DMS153 treated with DMSO at 0.1 percent for 48 hours (cell line): ENCODE measurements around the gene VANGL2.
"Not testable (repeated sequence)": the region's sequence is repeated elsewhere in the genome, so short reads cannot be mapped to it uniquely, and the experiment has no call there.

ENCODE experiments used
- DNase-seq: peaks from one replicate; lab custom pipeline; 2025; ENCODE audit not compliant: unreplicated experiment; lab: John Stamatoyannopoulos, UW

Gene VANGL2

DNA sequence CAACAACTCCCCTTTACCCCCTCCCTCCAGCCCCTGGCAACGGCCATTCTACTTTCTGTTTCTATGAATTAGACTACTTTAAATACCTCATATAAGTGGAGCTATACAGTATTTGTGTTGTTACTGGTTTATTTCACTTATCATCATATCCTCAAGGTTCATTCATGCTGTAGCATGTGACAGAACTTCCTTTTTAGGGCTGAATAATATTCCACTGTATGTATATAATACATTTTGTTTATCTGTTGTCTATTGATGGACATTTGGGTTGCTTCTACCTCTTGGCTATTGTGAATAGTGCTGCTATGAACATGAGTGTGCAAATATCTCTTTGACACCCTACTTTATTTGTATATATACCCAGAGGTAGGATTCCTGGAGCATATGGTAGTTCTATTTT is 31.3 kb upstream of the VANGL2 start:
- no peak for DNase-seq

DNA sequence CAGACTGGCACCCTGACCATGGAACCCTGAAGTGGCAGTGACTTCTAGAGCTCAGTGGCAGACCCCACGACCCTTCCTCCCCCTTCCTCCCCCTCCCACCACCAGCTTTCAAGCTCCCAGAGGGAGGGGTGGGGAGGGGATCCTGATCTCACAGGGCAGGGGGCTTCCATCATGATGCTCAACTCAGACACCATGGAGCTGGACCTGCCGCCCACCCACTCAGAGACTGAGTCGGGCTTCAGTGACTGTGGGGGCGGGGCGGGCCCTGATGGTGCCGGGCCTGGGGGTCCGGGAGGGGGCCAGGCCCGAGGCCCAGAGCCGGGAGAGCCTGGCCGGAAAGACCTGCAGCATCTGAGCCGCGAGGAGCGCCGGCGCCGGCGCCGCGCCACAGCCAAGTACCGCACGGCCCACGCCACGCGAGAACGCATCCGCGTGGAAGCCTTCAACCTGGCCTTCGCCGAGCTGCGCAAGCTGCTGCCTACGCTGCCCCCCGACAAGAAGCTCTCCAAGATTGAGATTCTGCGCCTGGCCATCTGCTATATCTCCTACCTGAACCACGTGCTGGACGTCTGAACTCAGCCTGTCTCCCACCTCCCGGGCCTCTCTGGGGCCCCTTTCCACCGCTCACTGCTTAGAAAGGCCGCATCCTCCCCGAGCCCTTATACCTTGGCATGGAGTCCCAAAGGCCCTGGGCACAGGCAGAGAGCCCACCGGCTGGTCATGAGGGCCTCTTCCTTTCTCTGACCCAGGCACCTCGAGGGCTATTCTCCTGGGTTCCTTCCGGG is 29.6 kb upstream of the VANGL2 start:
- DNase-seq: no peak

DNA sequence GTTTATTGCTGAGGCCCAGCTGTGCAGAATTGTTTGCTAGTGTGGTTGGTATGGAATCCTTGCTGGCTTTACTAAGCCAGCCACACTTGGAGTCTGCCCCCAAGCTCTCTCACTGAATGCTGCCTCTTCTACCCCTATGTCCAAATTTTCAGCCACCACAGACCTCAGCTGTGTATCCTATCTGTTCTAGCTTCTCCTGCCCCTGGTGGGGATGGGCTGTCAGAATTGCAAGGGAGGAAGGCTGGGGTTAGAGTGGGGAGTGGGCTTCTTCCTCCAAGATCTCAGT is 29.1 kb upstream of the VANGL2 start:
- DNase-seq: no peak

DNA sequence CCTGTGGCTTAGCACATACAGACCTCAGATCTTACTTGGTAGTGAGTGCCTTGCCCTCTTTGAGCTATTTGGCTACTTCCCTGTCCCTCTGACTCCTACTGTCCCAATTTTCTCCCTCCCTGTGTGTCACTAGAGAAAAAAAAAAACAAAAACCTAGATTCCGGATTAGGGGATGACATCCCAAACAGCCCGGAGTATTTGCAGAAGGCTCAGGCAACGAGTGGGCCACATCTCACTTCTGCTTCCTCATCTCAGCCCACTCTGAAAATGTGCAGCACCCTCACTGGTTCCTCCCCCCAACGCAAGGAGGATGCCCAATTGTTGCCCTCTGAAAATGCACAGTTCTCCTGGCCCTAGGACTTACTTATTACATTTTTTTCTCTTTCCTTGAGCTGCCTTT is 28.6 kb upstream of the VANGL2 start:
- DNase-seq: no peak

DNA sequence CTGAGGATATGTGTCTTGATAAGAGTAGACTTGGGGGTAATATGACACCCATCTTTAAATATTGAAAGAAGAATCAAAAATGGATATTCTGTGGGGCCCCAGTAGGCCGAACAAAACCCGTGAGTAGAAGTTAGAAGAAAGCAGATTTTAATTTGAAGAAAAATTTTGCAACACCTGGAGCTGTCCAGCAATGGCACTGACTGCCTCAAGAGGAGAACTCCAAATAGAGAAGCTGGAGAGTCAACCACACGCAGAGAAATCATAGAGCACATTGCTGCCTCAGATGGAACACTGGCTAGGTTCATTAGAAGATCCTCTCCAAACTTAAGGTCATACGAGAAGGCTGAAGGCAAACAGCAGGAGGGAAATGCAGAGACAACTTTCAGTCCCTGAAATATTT is 26.7 kb upstream of the VANGL2 start:
- no peak for DNase-seq

DNA sequence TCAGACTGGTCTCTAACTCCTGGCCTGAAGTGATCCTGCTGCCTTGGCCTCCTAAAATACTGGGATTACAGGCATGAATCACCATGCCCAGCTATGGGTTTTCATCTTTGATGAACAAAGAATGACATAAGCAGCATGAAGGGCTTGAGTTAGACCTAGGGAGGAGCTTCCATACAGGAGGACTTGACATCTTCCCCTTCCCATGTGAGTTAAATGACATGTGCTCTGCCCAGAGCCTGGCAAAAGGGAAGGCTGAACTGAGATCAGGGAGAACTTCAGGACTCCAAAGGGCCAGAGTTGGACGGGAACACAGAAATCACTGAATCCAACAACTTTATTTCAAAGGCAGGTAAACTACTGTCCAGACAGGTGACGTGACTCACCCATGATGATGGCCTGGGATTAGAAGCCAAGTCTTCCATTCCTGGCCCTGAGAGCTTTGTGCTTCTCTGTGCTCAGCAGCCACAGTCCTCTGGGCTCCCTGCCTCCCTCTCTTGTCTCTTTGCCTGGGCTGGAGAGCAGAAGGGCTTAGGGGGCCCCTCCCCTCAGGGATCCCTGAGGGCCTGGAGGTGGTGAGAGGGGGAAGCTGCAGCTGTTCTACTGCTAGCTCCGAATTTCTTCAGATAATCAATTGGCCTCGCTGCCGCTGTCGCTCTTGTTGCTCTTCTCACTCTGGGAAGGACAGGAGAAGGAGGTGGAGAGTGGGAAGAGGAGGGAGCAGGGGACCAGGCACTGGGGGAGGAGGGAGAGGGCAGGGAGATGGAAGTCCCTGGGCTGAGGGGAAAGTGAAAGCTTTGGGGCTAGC is 25.9 kb upstream of the VANGL2 start:
- DNase-seq: no peak

DNA sequence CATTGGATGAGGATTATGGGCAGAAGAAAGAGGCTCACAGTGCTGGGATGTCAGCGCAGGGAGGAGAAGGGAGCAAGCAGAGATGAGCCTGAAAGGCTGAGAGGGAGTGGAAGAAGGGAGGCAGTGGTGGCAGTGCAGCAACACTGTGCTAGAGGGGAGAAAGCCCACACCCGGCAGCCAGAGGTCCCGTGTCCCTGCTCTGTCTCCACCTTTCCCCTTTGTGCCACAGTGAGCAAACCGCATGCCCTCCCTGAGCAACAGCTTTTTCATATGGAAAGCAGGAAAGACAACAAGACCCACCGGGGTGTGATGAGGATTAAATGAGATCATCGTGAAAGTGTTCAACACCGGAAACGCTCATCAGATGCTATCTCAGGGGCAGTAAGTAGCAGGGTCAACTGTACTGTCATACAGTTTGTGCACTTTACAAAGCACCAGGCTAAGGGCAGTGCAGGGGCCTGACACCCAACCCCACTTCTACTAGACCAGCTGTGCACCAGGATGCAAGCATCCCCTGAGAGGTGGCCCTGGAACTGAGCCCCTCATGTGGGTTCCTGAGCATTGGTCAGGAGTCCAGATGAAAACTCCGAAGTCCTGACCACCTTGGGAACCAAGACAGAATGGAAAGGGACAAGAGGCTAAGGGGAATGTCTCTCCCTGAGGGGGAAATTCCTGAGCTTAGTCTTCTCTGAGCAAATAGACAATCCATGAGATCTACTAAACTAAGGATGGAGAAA is 24.4 kb upstream of the VANGL2 start:
- no peak for DNase-seq

DNA sequence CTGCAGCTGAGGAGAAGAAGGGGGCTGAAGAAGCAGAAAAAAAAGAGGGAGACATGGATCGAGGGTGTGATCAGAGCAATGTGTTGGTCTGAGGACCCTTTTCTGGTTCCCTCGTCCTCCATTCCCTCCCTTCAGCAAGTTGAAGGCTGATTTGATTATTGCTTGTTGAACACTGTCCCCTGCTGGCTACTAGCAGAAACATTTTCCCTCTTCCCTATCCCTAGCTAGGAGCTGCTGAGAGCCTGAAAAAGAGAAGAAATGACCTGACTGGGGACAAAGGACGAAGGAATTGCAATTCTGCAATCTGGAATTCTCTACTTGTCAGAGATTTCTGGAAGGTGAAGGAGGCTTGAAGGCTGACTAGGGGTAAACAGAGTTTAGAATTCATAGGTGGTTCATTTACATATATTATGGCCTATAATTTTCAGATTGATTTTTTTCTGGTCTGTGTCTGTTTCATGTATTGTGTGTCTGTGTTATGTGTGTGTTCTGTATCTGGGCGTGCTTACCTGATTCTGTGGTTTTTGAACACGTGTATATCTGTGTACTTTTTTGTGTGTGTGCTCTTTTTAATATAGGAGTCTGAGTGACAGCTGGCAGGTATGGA is 23.7 kb upstream of the VANGL2 start:
- peak; percentile 89 for DNase-seq

DNA sequence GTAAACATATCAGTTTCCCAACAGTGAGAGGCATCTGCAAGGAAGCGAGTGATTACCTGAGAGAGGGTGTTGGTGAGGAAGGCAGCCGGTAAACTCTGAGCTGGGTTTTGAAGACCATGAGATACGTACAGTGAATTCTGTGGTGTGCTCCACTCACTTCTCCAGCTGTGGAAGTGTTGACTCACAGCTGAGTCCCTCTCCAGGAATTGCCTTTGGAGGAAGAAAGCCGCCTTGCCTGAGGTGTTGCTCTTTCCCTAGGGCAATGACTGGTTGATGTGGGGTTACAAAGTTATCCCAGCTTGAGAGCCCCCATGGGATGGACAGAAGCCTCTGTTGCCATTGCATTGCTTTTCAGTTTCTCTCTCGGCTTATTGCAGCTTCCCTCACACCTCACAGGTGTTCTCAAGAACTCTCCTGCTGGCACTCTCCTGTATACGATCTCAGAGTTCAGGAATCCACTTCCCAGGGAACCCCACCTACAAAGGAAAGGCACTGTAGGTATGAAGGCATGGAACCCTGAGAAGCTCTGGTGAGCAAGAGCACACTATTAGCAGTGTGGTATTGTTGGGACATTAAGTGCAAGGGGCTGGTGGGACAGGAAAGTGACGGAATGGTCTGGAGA is 22.7 kb upstream of the VANGL2 start:
- no peak for DNase-seq

DNA sequence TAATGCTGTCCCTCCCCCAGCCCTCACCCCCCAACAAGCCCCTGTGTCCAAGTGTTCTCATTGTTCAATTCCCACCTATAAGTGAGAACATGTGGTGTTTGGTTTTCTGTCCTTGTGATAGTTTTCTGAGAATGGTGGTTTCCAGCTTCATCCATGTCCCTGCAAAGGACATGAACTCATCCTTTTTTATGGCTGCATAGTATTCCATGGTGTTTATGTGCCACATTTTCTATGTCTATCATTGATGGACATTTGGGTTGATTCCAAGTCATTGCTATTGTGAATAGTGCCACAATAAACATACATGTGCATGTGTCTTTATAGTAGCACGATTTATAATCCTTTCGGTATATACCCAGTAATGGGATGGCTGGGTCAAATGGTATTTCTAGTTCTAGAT is 15.6 kb upstream of the VANGL2 start:
- DNase-seq: not testable (repeated sequence)

DNA sequence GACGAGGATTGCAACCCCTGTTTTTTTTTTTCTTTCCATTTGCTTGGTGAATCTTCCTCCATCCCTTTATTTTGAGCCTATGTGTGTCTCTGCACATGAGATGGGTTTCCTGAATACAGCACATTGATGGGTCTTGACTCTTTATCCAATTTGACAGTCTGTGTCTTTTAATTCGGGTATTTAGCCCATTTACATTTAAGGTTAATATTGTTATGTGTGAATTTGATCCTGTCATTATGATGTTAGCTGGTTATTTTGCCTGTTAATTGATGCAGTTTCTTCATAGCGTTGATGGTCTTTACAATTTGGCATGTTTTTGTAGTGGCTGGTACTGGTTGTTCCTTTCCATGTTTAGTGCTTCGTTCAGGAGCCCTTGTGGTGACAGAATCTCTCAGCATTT is 12.0 kb upstream of the VANGL2 start:
- not testable (repeated sequence) for DNase-seq

DNA sequence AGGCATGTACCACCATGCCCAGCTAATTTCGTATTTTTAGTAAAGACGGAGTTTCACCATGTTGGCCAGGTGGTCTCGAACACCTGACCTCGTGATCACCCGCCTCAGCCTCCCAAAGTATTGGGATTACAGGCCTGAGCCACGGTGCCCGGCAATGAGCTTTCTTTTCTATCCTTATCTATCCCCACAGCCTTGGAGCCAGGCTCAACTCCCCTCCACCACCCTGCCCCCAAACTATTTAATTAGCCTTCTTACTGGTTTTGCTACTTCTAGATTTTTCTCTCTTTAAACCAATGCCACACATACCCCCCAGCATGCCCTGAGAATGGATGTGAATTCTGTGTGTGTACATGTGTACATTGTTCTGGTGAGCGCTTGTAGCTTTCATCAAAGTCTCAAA is 5.7 kb upstream of the VANGL2 start:
- DNase-seq: no peak

DNA sequence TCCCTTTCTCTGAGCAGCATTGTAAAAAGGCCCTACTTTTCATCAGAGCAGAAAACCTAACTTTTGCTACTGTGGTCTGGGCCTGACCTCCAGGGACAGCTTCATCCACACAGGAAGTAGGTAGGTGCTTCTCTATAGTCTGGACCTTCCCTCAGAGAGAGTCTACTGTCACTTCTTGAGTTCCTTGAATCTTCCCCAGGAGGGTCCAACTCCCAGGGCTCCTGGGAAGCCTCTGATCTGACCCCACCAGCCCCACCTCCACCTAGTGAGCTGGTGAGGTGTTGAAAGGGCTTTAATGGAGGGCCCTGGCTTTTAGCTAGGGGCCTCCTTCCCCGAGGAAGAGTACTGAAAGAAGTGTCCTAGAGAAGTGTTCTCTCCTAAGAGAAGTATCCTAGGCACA is 2.7 kb upstream of the VANGL2 start:
- no peak for DNase-seq

DNA sequence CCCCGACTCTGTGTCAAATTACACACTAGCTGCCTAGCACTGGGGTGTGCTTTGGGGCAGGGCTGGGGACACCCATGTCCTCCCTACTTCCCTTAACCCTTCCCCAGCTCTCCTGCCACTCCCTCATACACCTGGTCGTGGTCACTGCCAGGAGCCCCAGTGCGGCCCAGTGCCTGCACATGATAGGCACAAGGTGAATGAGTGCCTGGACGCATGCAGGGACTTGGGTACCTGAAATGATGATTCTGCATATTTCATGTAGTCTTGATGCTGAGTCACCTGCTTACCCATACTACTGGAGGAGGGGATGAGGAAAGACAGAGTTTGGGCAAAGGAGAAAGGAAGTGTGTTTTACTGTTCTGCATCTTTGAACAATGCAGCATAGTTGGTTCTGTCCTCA is 1.5 kb upstream of the VANGL2 start:
- no peak for DNase-seq

DNA sequence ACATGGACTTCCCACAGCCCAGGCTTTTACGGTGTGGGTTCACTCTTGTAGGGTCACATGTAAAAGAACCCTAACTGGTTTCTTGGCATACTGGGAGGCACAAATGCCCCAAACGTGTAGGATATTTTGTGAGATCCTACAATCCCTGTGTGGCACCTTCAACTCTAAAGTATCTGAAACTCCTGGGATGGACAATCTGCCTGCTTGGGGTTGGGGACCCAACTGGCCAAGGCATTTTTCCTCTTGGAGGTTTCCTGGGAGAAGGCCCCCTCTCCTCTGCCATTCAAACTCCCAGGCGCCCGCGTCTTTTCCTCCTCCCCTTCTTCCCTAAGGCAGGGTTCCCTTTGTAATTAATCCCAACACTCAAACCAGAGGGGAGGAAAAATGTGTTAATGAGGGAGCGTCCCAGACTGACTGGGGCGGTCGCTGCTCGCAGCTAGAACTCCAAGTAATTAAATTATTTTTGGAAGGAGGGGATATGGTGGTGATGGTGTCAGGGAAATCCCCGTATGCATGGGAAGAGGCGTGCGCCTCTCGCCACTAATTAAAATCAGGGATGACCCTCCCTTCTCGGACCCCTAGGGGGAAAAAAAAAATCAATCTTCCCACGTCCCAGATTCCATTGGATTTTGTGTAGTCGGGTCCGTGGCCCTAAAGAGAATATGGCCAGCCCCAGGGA is 681 bp upstream of the VANGL2 start:
- DNase-seq: no peak

DNA sequence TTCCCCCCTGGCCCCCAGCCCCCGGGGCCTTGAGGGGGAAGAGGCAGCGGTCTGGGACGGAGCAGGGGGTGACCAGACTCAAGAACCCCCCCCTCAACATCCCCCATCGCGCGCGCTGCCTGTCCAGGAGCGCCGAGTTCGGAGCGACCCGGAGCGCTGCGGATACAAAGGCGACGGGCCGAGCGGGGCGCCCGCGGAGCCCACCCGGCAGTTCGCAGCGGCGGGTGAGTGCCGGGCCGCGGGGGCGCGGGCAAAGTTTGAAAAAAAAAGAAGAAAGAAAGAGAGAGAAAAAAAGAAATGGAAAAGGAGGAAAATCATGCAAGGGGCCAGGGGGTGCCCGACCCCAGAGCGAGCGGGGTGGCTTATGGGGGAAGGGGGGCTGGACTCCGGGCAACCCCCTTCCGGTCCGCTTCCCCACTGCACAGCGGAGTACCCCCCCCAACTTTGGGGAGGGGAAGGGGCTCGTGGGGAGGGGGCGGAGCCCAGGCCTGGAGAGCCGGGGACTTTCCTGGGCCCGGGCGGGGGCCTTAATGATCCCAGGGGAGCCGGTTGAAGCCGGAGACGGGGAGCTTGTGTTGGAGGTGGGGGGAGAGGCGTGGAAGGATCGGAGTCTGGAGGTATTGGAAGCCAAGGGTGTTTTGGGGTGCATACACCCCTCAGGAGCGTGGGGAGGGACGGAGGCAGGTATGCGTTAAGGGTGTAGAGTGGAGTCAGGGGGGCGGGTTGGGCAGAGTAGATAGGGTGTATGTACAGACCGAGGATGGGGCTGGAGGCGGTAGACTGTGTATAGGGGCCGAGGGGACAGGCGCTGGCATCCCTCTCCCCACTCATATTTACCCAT is 502 bp downstream of the VANGL2 start:
- no peak for DNase-seq

DNA sequence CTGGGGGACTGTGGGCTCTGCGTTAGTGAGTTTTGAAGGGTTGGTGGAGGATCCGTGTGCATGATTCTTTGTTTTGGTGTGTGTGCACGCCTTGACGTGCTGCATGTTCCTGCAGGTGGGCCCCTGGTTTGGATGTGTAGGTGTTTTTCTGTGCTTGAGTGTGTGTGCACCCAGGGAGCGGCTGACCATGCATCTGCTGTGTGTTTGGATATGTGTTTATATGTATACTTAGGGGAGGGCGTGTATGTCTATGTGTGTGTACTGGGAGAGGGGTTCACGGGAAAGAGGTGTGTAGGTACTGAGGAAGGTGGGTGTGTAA is 1.1 kb downstream of the VANGL2 start:
- no peak for DNase-seq

DNA sequence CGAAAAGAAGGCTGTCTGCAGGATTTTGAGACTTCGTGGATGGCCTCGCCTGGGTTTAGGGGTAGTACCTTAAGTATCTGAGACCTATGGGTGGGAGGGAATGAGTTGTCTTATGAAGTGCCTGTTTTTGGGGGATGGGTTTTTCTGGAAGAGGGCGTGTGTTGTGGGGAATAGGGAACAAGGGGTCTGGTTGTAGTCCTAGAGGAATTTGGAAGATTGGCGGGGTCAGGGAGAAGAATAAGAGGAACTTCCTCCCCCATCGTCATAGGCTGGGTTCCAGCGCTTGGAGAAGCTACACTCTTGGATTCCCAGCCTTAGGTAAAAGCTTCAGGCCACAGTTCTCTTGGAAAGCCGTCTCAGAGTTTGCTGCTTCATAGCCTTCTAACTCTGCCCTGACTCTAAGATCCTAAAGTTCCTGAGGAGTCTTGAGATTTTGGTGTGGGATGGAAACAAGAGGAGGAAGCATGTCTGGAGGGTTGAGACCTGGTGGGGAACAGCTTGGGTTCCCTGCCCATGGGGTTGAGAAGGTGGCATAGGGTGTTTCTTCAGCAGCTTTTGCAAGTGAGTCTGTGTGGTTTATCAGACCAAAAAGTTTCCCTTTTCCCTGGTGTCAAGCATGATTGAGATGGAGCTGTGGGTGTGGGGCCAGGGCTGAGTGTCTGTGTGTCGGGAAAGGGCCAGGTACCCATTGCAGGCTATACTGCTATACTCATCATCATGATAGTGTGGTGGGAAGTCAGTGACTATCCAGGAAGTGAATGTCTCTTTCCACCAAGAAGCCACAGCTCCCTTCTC is 1.8 kb downstream of the VANGL2 start:
- no peak for DNase-seq

DNA sequence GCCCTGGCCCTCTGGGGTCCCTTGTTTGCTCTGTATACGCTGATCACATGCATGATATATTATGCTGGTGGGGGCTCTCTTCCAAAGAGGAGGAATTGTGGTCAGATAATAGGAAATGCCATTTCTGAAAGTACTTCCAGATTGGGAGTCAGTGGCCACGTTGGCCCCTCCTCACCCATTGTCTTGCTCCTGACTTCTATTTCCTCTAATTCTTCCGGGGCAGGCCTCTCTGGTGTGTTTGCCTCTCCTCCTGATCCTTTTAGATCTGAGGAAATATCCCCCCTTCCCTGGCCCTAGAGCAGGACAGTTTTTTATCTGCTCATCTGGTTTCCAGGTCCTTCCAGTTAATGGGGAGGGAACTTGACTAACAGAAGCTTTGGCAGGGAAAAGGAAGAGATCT is 2.9 kb downstream of the VANGL2 start:
- DNase-seq: no peak
